Measurements from ENCODE around the gene GUCY2C.
A peak's percentile ranks its signal among the peaks of the same experiment; 100 is the strongest.

Gene GUCY2C

DNA sequence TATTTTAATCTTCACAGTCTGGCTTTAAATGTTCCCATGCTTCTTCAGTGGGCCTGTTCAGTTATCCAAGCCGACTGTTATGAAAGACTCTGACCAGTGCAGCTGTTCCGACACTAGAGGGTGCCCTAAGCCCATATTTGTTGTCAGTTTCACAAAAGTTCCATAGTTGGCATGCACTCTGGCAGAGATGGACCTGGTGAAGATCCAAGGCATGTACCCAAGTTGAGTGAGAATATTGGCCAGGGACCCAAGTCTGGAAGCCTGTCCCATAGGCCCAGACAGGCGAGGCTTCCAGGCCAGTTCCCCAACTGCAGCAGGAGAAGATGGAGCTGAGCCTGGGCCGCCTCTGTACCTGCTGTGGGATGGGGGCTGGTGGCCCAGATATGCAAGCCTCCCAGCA is 27.4 kb upstream of the GUCY2C start:
- H3K4me3 ChIP-seq (replicated peaks in 1 of 2; ENCODE audit: low read depth in 2 of 2, low read length in 2 of 2), result no peak overlapping the region
- peak; percentile 78 for TF ChIP-seq CTCF (IDR thresholded peaks at IDR 0.05; ENCODE audit: low read depth, low read length)
- DNase-seq (ENCODE audit: low read depth in 2 of 2), result peak; percentile 77 to 78

DNA sequence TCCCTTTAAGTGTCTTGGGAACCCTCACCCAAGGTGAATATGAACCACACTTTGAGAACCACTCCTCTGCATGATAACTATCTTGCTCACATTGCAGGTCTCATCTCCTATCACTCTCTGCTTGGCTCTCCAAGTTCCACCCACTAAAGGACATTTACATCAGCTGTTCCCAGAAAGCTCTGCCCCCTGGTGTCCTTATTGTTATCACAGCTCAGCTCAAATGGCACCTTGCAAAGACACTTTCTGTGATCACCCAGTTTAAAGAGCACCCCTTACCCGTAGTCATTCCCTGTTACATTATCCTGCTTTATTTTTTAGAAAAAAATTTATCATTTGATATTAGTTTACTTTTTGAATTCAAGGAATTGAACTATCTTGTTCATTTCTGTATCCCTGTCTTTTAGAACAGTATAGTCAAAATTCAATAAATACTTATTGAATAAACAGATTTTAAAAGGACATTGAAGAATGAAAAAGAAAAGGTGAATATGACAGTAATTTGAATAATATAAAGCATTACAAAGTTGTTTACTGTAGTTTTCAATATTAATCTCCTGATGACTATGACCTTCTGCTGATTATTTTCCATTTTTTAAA is 20.5 kb upstream of the GUCY2C start:
- DNase-seq (ENCODE audit: low read depth in 2 of 2), result peak; percentile 56 to 65
- no peak overlapping the region for H3K4me3 ChIP-seq (replicated peaks in 1 of 2; ENCODE audit: low read depth in 2 of 2, low read length in 2 of 2)
- peak; percentile 64 for TF ChIP-seq CTCF (IDR thresholded peaks at IDR 0.05; ENCODE audit: low read depth, low read length)

DNA sequence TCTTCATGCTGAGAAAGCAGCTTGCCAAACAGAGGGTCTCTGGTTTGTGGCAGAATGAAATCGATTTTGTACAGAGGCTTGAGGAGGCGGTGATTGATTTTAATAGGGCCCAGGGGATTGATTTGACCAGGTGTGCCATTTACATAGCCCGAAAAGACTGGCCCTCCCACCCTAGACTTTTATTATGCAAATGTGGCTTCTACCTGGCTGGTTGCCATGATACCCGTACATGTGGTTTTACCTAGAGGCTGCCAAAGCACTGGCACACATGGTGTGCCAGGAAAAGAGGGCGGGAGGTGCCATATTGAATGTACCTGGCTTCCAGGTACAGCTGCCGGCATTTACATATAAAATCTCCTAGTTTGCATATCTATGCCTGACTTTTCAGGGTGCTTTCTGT is 18.0 kb upstream of the GUCY2C start:
- no peak overlapping the region for H3K4me3 ChIP-seq (replicated peaks in 1 of 2; ENCODE audit: low read depth in 2 of 2, low read length in 2 of 2)
- TF ChIP-seq CTCF (IDR thresholded peaks at IDR 0.05; ENCODE audit: low read depth, low read length), result no peak
- DNase-seq (ENCODE audit: low read depth in 2 of 2), result no peak

- no peak for TF ChIP-seq CTCF (IDR thresholded peaks at IDR 0.05; ENCODE audit: low read depth, low read length)
- no peak overlapping the region for H3K4me3 ChIP-seq (replicated peaks in 1 of 2; ENCODE audit: low read depth in 2 of 2, low read length in 2 of 2)
- DNase-seq (ENCODE audit: low read depth in 2 of 2), result no peak
These were observed 14.4 kb upstream of the GUCY2C start for GRCh38 chr12:14710632-14711320.

DNA sequence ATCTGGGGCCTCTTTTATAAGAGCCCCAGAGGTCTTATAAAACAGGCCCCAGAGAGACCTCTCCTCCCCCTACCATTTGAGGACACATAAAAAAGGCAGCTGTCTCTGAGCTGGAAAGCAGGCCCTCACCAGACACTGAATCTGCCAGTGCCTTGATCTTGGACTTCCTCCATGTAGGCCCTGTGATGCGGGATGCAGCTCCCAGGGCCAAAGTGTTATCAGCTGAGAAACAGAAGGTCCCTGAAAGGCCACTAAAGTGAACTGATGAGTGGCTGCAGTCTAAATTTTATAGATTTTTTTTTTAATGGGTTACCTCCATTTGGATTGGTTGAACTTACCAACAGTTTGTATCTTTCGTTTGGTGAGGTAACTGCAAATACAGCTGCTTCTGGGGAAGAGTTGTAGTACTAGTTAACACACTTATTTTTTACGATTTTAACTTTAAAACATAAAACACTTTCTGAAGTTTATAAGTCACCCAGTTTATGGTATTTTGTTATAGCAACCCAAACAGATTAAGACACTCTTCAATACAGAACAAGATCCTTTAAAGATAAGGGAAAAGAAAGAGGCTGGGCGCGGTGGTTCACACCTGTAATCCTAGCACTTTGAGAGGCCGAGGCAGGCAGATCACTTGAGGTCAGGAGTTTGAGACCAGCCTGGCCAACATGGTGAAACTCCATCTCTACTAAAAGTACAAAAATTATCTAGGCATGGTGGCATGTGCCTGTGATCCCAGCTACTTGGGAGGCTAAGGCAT is 5.6 kb upstream of the GUCY2C start:
- no peak for DNase-seq (ENCODE audit: low read depth in 2 of 2)
- no peak for TF ChIP-seq CTCF (IDR thresholded peaks at IDR 0.05; ENCODE audit: low read depth, low read length)
- no peak overlapping the region for H3K4me3 ChIP-seq (replicated peaks in 1 of 2; ENCODE audit: low read depth in 2 of 2, low read length in 2 of 2)

- no peak overlapping the region for H3K4me3 ChIP-seq (replicated peaks in 1 of 2; ENCODE audit: low read depth in 2 of 2, low read length in 2 of 2)
- no peak for TF ChIP-seq CTCF (IDR thresholded peaks at IDR 0.05; ENCODE audit: low read depth, low read length)
- no peak for DNase-seq (ENCODE audit: low read depth in 2 of 2)
These were observed 4.5 kb upstream of the GUCY2C start for GRCh38 chr12:14700935-14701334.

Data from cardiac fibroblast (primary cell).